Uterus (tissue), 4 donors: ENCODE results near the gene EID3. TPM values are rescaled to one million over a fixed set of nuclear protein-coding genes. Genes with fewer than 3 reads are reported as not detected.
A peak's percentile ranks its signal among the peaks of the same experiment; 100 is the strongest.

Source experiments
- DNase-seq, 2 donors: peaks; one replicate each; pipeline ENCODE4 v3.0.0-alpha.2; 2019 to 2020
- H3K27ac ChIP-seq, 2 donors: fragments of 200-600 bp; sonication (generic); 1 replicate in 1 of 2; 2 replicates in 1 of 2; pipeline ENCODE4 v1.5.1; 2016 to 2018
- H3K27me3 ChIP-seq, 2 donors: fragments of 200-600 bp; sonication (generic); one replicate each; pipeline ENCODE4 v1.5.1; 2018 to 2019; ENCODE audit warnings: control low read depth in 1 of 2
- H3K36me3 ChIP-seq, 2 donors: fragments of 200-600 bp; sonication (generic); one replicate each; pipeline ENCODE4 v1.5.1; 2019; ENCODE audit warnings: control low read depth in 1 of 2
- H3K4me1 ChIP-seq, 2 donors: fragments of 200-600 bp; sonication (generic); one replicate each; pipeline ENCODE4 v1.5.1; 2018 to 2019; ENCODE audit warnings: control low read depth in 1 of 2
- H3K4me3 ChIP-seq, 2 donors: fragments of 200-600 bp; sonication (generic); 1 replicate in 1 of 2; 2 replicates in 1 of 2; pipeline ENCODE4 v1.5.1; 2018 to 2019; ENCODE audit warnings: mild to moderate bottlenecking in 1 of 2
- H3K9me3 ChIP-seq, 2 donors: fragments of 200-600 bp; sonication (generic); one replicate each; pipeline ENCODE4 v1.5.1; 2019; ENCODE audit warnings: control low read depth in 1 of 2
- CTCF ChIP-seq, 4 experiments: fragments of 200-600 bp in 2 of 4; fragments of 450-650 bp in 2 of 4; sonication (generic) in 2 of 4; IDR thresholded peaks; one replicate each; pipeline ENCODE4 v1.5.1; 2016 to 2019; ENCODE audit warnings: antibody characterized with exemption in 4 of 4, mild to moderate bottlenecking in 2 of 4, moderate library complexity in 1 of 4
- POLR2A ChIP-seq, 2 donors: fragments of 450-650 bp; IDR thresholded peaks; one replicate each; pipeline ENCODE4 v1.6.1; 2016; ENCODE audit warnings: antibody characterized with exemption in 2 of 2, mild to moderate bottlenecking in 1 of 2, moderate library complexity in 1 of 2
- intact Hi-C: fragments of 100-400 bp; cut with DNase I; formaldehyde crosslinking; loops from one replicate; pipeline ENCODE4 v1.15.1; 2023; ENCODE audit warnings: low total_unique reads
- total RNA-seq, 4 donors: library from RNA; depleted of rRNA in 3 of 4; stranded (reverse); fragments of >200 nt in 3 of 4; gene quantifications; one replicate each; pipeline versions ENCODE4 v1.1.0 to v1.2.4, GENCODE V29; 2014 to 2023
- donor health status: DM: yes; HTN: yes; CAD: no.

The EID3 gene
- total RNA-seq: 10 to 100 TPM in 2 of 4 donors, 1 to 10 TPM in 2; 3.8 to 12.0 (median 10.1) TPM

DNA sequence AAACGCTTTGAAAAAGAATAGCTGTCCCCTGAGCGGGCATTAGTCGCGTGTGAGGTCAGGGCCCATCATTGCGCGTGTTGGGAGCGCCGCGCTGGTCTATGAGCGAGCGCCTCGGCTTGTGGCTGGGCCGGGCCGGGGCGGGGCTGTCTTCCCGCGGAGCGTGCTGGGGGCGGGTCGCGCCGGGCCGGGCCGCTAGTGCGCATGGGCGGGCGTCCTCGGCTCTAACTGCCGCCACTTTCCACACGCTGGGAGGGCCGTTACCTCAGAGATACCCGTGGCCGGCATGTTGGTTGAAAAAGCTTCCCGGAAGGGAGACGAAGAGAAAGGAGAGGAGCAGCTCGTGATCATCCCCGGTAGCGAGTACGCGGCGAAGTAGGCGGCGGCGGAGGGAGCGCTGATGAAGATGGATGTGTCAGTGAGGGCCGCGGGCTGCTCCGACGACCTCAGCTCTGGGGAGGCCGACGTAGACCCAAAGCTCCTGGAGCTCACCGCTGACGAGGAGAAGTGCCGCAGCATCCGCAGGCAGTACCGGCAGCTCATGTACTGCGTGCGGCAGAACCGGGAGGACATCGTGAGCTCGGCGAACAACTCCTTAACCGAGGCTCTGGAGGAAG is at the start of gene EID3:
EID3 (plus strand) TSS at position 202 of the 614 bp plus-strand sequence; CDS start at position 398, 196 bp downstream.
- DNase-seq: peak; percentile 86 to 93
- no peaks in the 10 kb centered on the region for H3K9me3 ChIP-seq
- peak within 1 kb of the TSS; percentile 41 for H3K4me3 ChIP-seq
- peaks cover 6 to 9% of the 10 kb centered on the region in 2 donors for H3K4me1 ChIP-seq
- peak within 1 kb of the TSS; percentile 80 to 81 for H3K27ac ChIP-seq
- no peaks in the 10 kb centered on the region for H3K36me3 ChIP-seq
- intact Hi-C loops: no loop called here
- H3K27me3 ChIP-seq: no peaks in the 10 kb centered on the region
- TF ChIP-seq POLR2A (IDR thresholded peaks at IDR 0.05): peak; percentile 29 to 48
- peak in 1 of 4 experiments; percentile 11 for TF ChIP-seq CTCF (IDR thresholded peaks at IDR 0.05)

- Histone ChIP-seq H3K36me3 (no peaks in the 10 kb centered on the region), H3K4me1 (no peaks in the 10 kb centered on the region), H3K4me3 (no peak overlapping the region), H3K27me3 (no peaks in the 10 kb centered on the region), H3K9me3 (no peaks in the 10 kb centered on the region), H3K27ac (no peak overlapping the region)
- no peak for DNase-seq
- no peak for TF ChIP-seq POLR2A (IDR thresholded peaks at IDR 0.05)
- TF ChIP-seq CTCF (IDR thresholded peaks at IDR 0.05): no peak
- intact Hi-C loops: no loop called here
Measured at GRCh38 chr12:104257913-104258472, 45.5 kb upstream of the EID3 start.

DNA sequence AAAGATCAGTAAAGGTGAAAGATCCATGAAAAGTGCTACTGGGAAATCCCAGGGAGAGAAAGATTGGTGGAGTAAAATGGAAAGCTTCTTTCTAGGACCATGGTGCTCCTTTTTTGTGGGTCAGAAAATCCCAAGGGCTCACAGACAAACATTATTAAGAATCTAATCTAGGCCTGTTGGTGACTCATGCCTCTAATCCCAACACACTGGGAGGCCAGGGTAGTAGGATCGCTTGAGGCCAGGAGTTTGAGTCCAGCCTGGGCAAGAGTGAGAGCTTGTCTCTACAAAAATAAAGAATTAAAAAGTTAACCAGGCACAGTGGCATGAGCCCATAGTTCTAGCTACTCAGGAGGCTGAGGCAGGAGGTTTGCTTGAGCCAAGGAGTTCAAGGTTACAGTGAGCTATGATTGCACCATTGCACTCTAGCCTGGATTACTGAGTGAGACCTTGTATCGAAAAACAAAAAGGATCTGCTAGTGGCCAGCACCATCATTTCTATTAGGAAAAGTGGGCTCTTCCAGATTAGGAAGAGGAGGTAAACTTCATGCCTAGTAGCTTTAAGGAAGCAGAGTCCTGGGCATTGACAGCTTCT is 45.0 kb upstream of the EID3 start:
- Histone ChIP-seq H3K27me3 (no peaks in the 10 kb centered on the region), H3K9me3 (no peaks in the 10 kb centered on the region), H3K4me3 (no peak overlapping the region), H3K36me3 (no peaks in the 10 kb centered on the region), H3K4me1 (no peaks in the 10 kb centered on the region), H3K27ac (no peak overlapping the region)
- intact Hi-C loops: no loop called here
- no peak for DNase-seq
- no peak for TF ChIP-seq POLR2A (IDR thresholded peaks at IDR 0.05)
- TF ChIP-seq CTCF (IDR thresholded peaks at IDR 0.05): no peak

- no peak overlapping the region for H3K27ac ChIP-seq
- no peak overlapping the region for H3K4me3 ChIP-seq
- no peaks in the 10 kb centered on the region for H3K9me3 ChIP-seq
Measured at GRCh38 chr12:104263026-104263425, 40.5 kb upstream of the EID3 start.

More at GRCh38 chr12:104263026-104263425, 40.5 kb upstream of the EID3 start:
- Histone ChIP-seq H3K36me3 (no peaks in the 10 kb centered on the region), H3K4me1 (no peaks in the 10 kb centered on the region), H3K27me3 (no peaks in the 10 kb centered on the region)
- no peak for DNase-seq
- intact Hi-C loops: no loop called here
- TF ChIP-seq POLR2A (IDR thresholded peaks at IDR 0.05): no peak
- TF ChIP-seq CTCF (IDR thresholded peaks at IDR 0.05): no peak
